Activated CD4-positive, alpha-beta T cell treated with anti-CD3 and anti-CD28 coated beads for 36 hours (primary cell): ENCODE measurements around the gene LMX1B. TPM values are rescaled to one million over a fixed set of nuclear protein-coding genes. Genes with fewer than 3 reads are reported as not detected.

ENCODE experiments used
- ATAC-seq: fragments of 200-7000 bp; cut with Tn5 transposase; one replicate; pipeline ENCODE4 v1.10.0; 2021; ENCODE audit warnings: mild to moderate bottlenecking, moderate library complexity
- CTCF ChIA-PET: fragments of 350-600 bp; sonication (Branson Sonifier 250); formaldehyde crosslinking; loops from one replicate; lab custom pipeline; 2021; ENCODE audit warnings: antibody characterized with exemption; lab: Charles Lee
- POLR2A ChIA-PET: fragments of 350-600 bp; sonication (Branson Sonifier 250); formaldehyde crosslinking; loops from one replicate; lab custom pipeline; 2021; ENCODE audit warnings: antibody characterized with exemption, inconsistent platforms; lab: Charles Lee
- DNase-seq: peaks from one replicate; pipeline ENCODE4 v3.0.0-alpha.2; 2020
- H3K27ac Mint-ChIP-seq: one replicate; pipeline ENCODE4 v1.8.0; 2021; ENCODE audit warnings: mixed read lengths
- H3K27me3 Mint-ChIP-seq: one replicate; pipeline ENCODE4 v1.8.0; 2021; ENCODE audit warnings: mixed read lengths
- H3K36me3 Mint-ChIP-seq: one replicate; pipeline ENCODE4 v1.8.0; 2021; ENCODE audit warnings: low read depth, mixed read lengths
- H3K4me1 Mint-ChIP-seq: one replicate; pipeline ENCODE4 v1.8.0; 2021; ENCODE audit warnings: mixed read lengths
- H3K4me3 Mint-ChIP-seq: one replicate; pipeline ENCODE4 v1.8.0; 2021; ENCODE audit warnings: mild to moderate bottlenecking, moderate library complexity, mixed read lengths
- H3K9me3 Mint-ChIP-seq: one replicate; pipeline ENCODE4 v1.8.0; 2021; ENCODE audit warnings: low read depth, mixed read lengths
- intact Hi-C, 2 experiments: fragments of 100-400 bp; cut with DNase I in 1 of 2; cut with micrococcal nuclease in 1 of 2; formaldehyde crosslinking; loops; one replicate each; pipeline versions ENCODE4 v1.14.2 to v1.15.1; 2022 to 2024; cut with DNase I, micrococcal nuclease
- total RNA-seq, 2 experiments: library from RNA; stranded (reverse); gene quantifications; one replicate each; pipeline ENCODE4 v1.2.3, GENCODE V29; 2021

Gene LMX1B
- total RNA-seq, 2 experiments from 2014 or later, result not detected

- no peak overlapping the region for H3K27ac Mint-ChIP-seq
- POLR2A ChIA-PET, result no interaction called here
These were observed 701 bp upstream of the LMX1B start for GRCh38 chr9:126612813-126613641.

GRCh38 chr9:126614088-126614454 is 343 bp downstream of the LMX1B start:
- Mint-ChIP-seq H3K27ac (no peak overlapping the region), H3K9me3 (no peaks in the 10 kb centered on the region), H3K4me3 (no peak overlapping the region), H3K27me3 (peaks cover 68% of the 10 kb centered on the region), H3K4me1 (peaks cover 23% of the 10 kb centered on the region), H3K36me3 (no peaks in the 10 kb centered on the region)
- peak; percentile 52 for DNase-seq
- ATAC-seq, result no peak
- POLR2A ChIA-PET, result no interaction called here
- intact Hi-C loops, result loop anchor here in 1 of 2 experiments (5.0 kb wide), 1 partner anchor 168 kb away; no protein-coding TSS in a partner anchor
- CTCF ChIA-PET, result interaction anchor here (1.0 to 1.4 kb wide), 2 partner anchors 20 to 89 kb away, joined by 3 to 4 read pairs; no protein-coding TSS in a partner anchor

More at GRCh38 chr9:126612813-126613641, 701 bp upstream of the LMX1B start:
- Mint-ChIP-seq H3K4me1 (peaks cover 16% of the 10 kb centered on the region), H3K4me3 (peak overlapping the region; percentile 43), H3K27me3 (peaks cover 68% of the 10 kb centered on the region), H3K36me3 (no peaks in the 10 kb centered on the region), H3K9me3 (no peaks in the 10 kb centered on the region)
- DNase-seq, result no peak
- CTCF ChIA-PET, result interaction anchor here (0.5 to 2.5 kb wide), 5 partner anchors 19 to 478 kb away, joined by 3 to 9 read pairs (median 4); no protein-coding TSS in a partner anchor
- ATAC-seq, result no peak
- intact Hi-C loops, result loop anchor here in 1 of 2 experiments (5.0 kb wide), 1 partner anchor 169 kb away; no protein-coding TSS in a partner anchor

GRCh38 chr9:126614455-126615244 is 922 bp downstream of the LMX1B start:
- ATAC-seq (no peak), DNase-seq (no peak)
- intact Hi-C loops, result loop anchor here in 1 of 2 experiments (5.0 kb wide), 1 partner anchor 168 kb away; no protein-coding TSS in a partner anchor
- H3K27ac Mint-ChIP-seq, result no peak overlapping the region
- H3K9me3 Mint-ChIP-seq, result no peaks in the 10 kb centered on the region
- no peaks in the 10 kb centered on the region for H3K36me3 Mint-ChIP-seq
- peaks cover 67% of the 10 kb centered on the region for H3K27me3 Mint-ChIP-seq
- ChIA-PET POLR2A (no interaction called here), CTCF (interaction anchor here (1.2 to 1.4 kb wide), 2 partner anchors 76 to 88 kb away, joined by 3 read pairs; no protein-coding TSS in a partner anchor)
- H3K4me3 Mint-ChIP-seq, result peak overlapping the region; percentile 40
- H3K4me1 Mint-ChIP-seq, result peaks cover 23% of the 10 kb centered on the region

- Mint-ChIP-seq H3K4me3 (no peak overlapping the region), H3K27me3 (peaks cover 68% of the 10 kb centered on the region), H3K36me3 (no peaks in the 10 kb centered on the region), H3K9me3 (no peaks in the 10 kb centered on the region), H3K27ac (no peak overlapping the region), H3K4me1 (peaks cover 23% of the 10 kb centered on the region)
- ATAC-seq (no peak), DNase-seq (peak; percentile 55)
- ChIA-PET CTCF (interaction anchor here (1.2 kb wide), 1 partner anchor 75 kb away, joined by 3 read pairs; no protein-coding TSS in a partner anchor), POLR2A (no interaction called here)
- intact Hi-C loops, result no loop called here
These were observed 1.6 kb downstream of the LMX1B start for GRCh38 chr9:126615245-126615790.

- no peak overlapping the region for H3K4me3 Mint-ChIP-seq
- peaks cover 23% of the 10 kb centered on the region for H3K4me1 Mint-ChIP-seq
- intact Hi-C loops, result no loop called here
- ATAC-seq (no peak), DNase-seq (no peak)
- no peaks in the 10 kb centered on the region for H3K9me3 Mint-ChIP-seq
- POLR2A ChIA-PET, result no interaction called here
- H3K27me3 Mint-ChIP-seq, result peaks cover 69% of the 10 kb centered on the region
- H3K36me3 Mint-ChIP-seq, result no peaks in the 10 kb centered on the region
- CTCF ChIA-PET, result interaction anchor here (1.0 to 1.2 kb wide), 2 partner anchors 75 to 87 kb away, joined by 3 to 4 read pairs; no protein-coding TSS in a partner anchor
- no peak overlapping the region for H3K27ac Mint-ChIP-seq
These were observed 2.2 kb downstream of the LMX1B start for GRCh38 chr9:126615791-126616447.

- CTCF ChIA-PET, result interaction anchor here (1.0 to 1.4 kb wide), 3 partner anchors 13 to 118 kb away, joined by 4 to 5 read pairs (median 4); no protein-coding TSS in a partner anchor
- peaks cover 69% of the 10 kb centered on the region for H3K27me3 Mint-ChIP-seq
- intact Hi-C loops, result no loop called here
These were observed 2.8 kb downstream of the LMX1B start for GRCh38 chr9:126616521-126616976.

GRCh38 chr9:126617003-126617822 is 3.5 kb downstream of the LMX1B start:
- H3K27ac Mint-ChIP-seq, result no peak overlapping the region
- POLR2A ChIA-PET, result no interaction called here
- H3K4me3 Mint-ChIP-seq, result no peak overlapping the region
- intact Hi-C loops, result no loop called here
- peaks cover 15% of the 10 kb centered on the region for H3K4me1 Mint-ChIP-seq
- H3K27me3 Mint-ChIP-seq, result peaks cover 71% of the 10 kb centered on the region
- H3K36me3 Mint-ChIP-seq, result no peaks in the 10 kb centered on the region
- DNase-seq, result no peak
- H3K9me3 Mint-ChIP-seq, result no peaks in the 10 kb centered on the region
- CTCF ChIA-PET, result interaction anchor here (0.5 to 1.4 kb wide), 6 partner anchors 14 to 120 kb away, joined by 3 to 5 read pairs (median 4); no protein-coding TSS in a partner anchor
- ATAC-seq, result no peak

More at GRCh38 chr9:126616521-126616976, 2.8 kb downstream of the LMX1B start:
- H3K9me3 Mint-ChIP-seq, result no peaks in the 10 kb centered on the region
- H3K4me1 Mint-ChIP-seq, result peaks cover 19% of the 10 kb centered on the region
- no peak for DNase-seq
- no peaks in the 10 kb centered on the region for H3K36me3 Mint-ChIP-seq
- POLR2A ChIA-PET, result no interaction called here
- ATAC-seq, result no peak
- H3K27ac Mint-ChIP-seq, result no peak overlapping the region
- H3K4me3 Mint-ChIP-seq, result no peak overlapping the region

- H3K27me3 Mint-ChIP-seq, result peaks cover 75% of the 10 kb centered on the region
- H3K4me1 Mint-ChIP-seq, result peaks cover 14% of the 10 kb centered on the region
- no peaks in the 10 kb centered on the region for H3K36me3 Mint-ChIP-seq
- ATAC-seq, result no peak
- no peak for DNase-seq
- ChIA-PET POLR2A (no interaction called here), CTCF (interaction anchor here (0.7 to 1.4 kb wide), 4 partner anchors 14 to 119 kb away, joined by 3 to 5 read pairs (median 4); no protein-coding TSS in a partner anchor)
- H3K27ac Mint-ChIP-seq, result no peak overlapping the region
- intact Hi-C loops, result no loop called here
- no peak overlapping the region for H3K4me3 Mint-ChIP-seq
- H3K9me3 Mint-ChIP-seq, result no peaks in the 10 kb centered on the region
These were observed 4.1 kb downstream of the LMX1B start for GRCh38 chr9:126617823-126618165.

GRCh38 chr9:126618190-126618584 is 4.5 kb downstream of the LMX1B start:
- ChIA-PET POLR2A (no interaction called here), CTCF (interaction anchor here (1.2 to 1.4 kb wide), 2 partner anchors 88 to 119 kb away, joined by 3 to 4 read pairs; no protein-coding TSS in a partner anchor)
- no peak overlapping the region for H3K27ac Mint-ChIP-seq
- H3K27me3 Mint-ChIP-seq, result peaks cover 76% of the 10 kb centered on the region
- ATAC-seq (no peak), DNase-seq (no peak)
- no peak overlapping the region for H3K4me3 Mint-ChIP-seq
- H3K4me1 Mint-ChIP-seq, result peaks cover 11% of the 10 kb centered on the region
- H3K9me3 Mint-ChIP-seq, result no peaks in the 10 kb centered on the region
- intact Hi-C loops, result no loop called here
- H3K36me3 Mint-ChIP-seq, result no peaks in the 10 kb centered on the region
